Parathyroid adenoma (tissue), 2 donors: ENCODE measurements around the gene NTRK3.

Source experiments
- H2AFZ ChIP-seq: fragments of 300-600 bp; sonication (generic); one replicate; pipeline ENCODE4 v1.7.0; 2017; ENCODE audit warnings: antibody characterized with exemption, mild to moderate bottlenecking
- H3K27ac ChIP-seq: fragments of 300-600 bp; sonication (generic); one replicate; pipeline ENCODE4 v1.7.0; 2017
- H3K27me3 ChIP-seq: fragments of 300-600 bp; sonication (generic); one replicate; pipeline ENCODE4 v1.7.0; 2017; ENCODE audit warnings: low read length; ENCODE audit not compliant: control insufficient read depth, insufficient read depth
- H3K36me3 ChIP-seq: fragments of 300-600 bp; sonication (generic); one replicate; pipeline ENCODE4 v1.7.0; 2017; ENCODE audit warnings: low read length; ENCODE audit not compliant: control insufficient read depth, insufficient read depth
- H3K4me1 ChIP-seq: fragments of 300-600 bp; sonication (generic); one replicate; pipeline ENCODE4 v1.7.0; 2017; ENCODE audit warnings: control low read depth
- H3K4me2 ChIP-seq: fragments of 300-600 bp; sonication (generic); one replicate; pipeline ENCODE4 v1.7.0; 2017; ENCODE audit warnings: low read length
- H3K4me3 ChIP-seq: fragments of 300-600 bp; sonication (generic); one replicate; pipeline ENCODE4 v1.7.0; 2017; ENCODE audit warnings: low read depth, low read length
- H3K79me2 ChIP-seq: fragments of 300-600 bp; sonication (generic); one replicate; pipeline ENCODE4 v1.7.0; 2017; ENCODE audit warnings: control low read depth
- H3K9ac ChIP-seq: fragments of 300-600 bp; sonication (generic); one replicate; pipeline ENCODE4 v1.7.0; 2017; ENCODE audit warnings: mild to moderate bottlenecking
- H3K9me3 ChIP-seq: fragments of 300-600 bp; sonication (generic); one replicate; pipeline ENCODE4 v1.7.0; 2017; ENCODE audit warnings: low read length; ENCODE audit not compliant: control insufficient read depth
- TF ChIP-seq, protein P1 (sequence below): fragments of 300-600 bp; sonication (generic); IDR thresholded peaks from one replicate; pipeline ENCODE4 v1.7.0; 2017; ENCODE audit warnings: antibody characterized with exemption, mild to moderate bottlenecking
- donor health status: primary hyperparathyroidism.

Gene NTRK3

DNA sequence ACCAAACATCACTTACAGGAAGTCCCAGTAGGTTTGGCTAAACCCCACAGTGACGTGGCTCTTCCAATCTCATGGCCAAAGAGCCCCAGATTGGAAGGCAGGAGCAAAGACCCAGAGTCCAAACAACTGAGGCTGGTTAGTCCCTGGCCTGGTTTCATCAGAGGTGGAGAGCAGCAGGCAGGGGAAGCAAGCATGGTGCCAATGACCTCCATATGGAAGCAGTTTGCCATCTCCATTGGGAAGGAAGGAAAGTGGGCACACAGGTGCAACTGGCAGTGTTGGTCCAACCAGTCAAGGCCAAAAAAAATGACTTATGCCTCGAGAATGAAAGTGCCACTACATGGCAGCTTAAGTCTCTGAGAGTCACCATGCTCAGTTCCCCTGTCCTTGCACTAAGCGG lies 175.9 kb downstream of the NTRK3 start:
- no peak overlapping the region for H3K9ac ChIP-seq
- no peak overlapping the region for H2AFZ ChIP-seq
- H3K36me3 ChIP-seq, result no peaks in the 10 kb centered on the region
- H3K9me3 ChIP-seq, result no peaks in the 10 kb centered on the region
- H3K4me3 ChIP-seq, result no peak overlapping the region
- H3K4me1 ChIP-seq, result no peaks in the 10 kb centered on the region
- no peaks in the 10 kb centered on the region for H3K27me3 ChIP-seq
- H3K4me2 ChIP-seq, result no peak overlapping the region
- TF ChIP-seq, protein P1, sequence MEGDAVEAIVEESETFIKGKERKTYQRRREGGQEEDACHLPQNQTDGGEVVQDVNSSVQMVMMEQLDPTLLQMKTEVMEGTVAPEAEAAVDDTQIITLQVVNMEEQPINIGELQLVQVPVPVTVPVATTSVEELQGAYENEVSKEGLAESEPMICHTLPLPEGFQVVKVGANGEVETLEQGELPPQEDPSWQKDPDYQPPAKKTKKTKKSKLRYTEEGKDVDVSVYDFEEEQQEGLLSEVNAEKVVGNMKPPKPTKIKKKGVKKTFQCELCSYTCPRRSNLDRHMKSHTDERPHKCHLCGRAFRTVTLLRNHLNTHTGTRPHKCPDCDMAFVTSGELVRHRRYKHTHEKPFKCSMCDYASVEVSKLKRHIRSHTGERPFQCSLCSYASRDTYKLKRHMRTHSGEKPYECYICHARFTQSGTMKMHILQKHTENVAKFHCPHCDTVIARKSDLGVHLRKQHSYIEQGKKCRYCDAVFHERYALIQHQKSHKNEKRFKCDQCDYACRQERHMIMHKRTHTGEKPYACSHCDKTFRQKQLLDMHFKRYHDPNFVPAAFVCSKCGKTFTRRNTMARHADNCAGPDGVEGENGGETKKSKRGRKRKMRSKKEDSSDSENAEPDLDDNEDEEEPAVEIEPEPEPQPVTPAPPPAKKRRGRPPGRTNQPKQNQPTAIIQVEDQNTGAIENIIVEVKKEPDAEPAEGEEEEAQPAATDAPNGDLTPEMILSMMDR, result no peak
- H3K27ac ChIP-seq, result no peak overlapping the region
- H3K79me2 ChIP-seq, result no peaks in the 10 kb centered on the region

DNA sequence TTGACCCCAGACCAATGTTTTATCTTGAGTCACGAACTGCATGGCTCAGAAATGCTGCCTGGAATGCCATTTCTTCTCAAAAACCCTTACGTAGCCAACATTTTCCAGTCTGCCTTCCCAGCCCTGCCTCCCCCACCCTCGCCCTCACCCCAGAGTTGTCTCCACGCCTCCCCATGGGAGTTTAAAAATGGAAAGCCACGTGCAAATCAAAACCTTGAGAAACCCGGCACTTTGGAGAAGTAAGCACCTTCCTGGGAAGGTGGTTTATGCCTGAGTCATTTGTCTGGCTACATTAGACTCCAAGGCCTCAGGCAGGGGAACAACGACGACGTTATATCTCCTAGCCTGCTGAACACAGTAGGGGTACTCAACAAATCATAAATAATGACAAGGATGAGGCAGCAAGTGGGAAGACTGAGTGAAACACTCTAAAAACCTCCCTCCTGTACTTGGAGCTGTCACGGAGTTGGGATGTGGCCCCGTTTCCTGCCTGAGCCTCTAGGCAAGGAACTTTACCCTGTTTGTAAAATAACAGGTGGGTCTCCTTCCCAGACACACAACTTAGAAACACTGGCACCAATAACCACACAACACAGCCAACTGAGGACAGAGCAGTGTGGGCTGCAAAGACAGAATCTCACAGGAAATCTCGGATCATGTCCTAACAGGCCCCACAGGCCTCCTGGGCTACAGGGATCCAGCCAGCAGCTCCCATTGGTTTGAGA lies 179.1 kb downstream of the NTRK3 start:
- H3K9me3 ChIP-seq, result no peaks in the 10 kb centered on the region
- no peak overlapping the region for H3K4me3 ChIP-seq
- no peaks in the 10 kb centered on the region for H3K4me1 ChIP-seq
- H3K9ac ChIP-seq, result no peak overlapping the region
- TF ChIP-seq, protein P1, result no peak
- no peak overlapping the region for H2AFZ ChIP-seq
- H3K27me3 ChIP-seq, result no peaks in the 10 kb centered on the region
- no peak overlapping the region for H3K27ac ChIP-seq
- H3K4me2 ChIP-seq, result no peak overlapping the region
- H3K79me2 ChIP-seq, result no peaks in the 10 kb centered on the region
- H3K36me3 ChIP-seq, result no peaks in the 10 kb centered on the region

DNA sequence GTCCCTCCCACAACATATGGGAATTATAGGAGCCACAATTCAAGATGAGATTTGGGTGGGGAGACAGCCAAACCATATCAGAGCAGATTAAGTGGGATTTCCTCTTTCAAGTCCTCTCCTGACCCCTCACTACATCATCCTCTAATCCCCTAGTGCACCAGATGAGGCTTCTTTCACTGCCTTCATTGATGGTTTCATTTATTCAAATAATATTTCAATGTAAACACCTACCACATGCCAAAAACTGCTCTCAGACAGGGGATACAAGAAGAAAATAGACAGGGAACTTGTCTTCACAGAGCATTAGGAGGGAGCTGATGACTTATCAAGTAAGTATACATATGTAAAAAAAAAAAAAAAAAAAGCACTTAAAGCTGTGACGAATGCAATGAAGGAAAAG lies 180.2 kb downstream of the NTRK3 start:
- TF ChIP-seq, protein P1, result no peak
- H3K4me1 ChIP-seq, result no peaks in the 10 kb centered on the region
- no peaks in the 10 kb centered on the region for H3K9me3 ChIP-seq
- no peaks in the 10 kb centered on the region for H3K36me3 ChIP-seq
- H3K79me2 ChIP-seq, result no peaks in the 10 kb centered on the region
- H3K9ac ChIP-seq, result no peak overlapping the region
- no peak overlapping the region for H2AFZ ChIP-seq
- H3K27me3 ChIP-seq, result no peaks in the 10 kb centered on the region
- no peak overlapping the region for H3K27ac ChIP-seq
- no peak overlapping the region for H3K4me2 ChIP-seq
- no peak overlapping the region for H3K4me3 ChIP-seq

DNA sequence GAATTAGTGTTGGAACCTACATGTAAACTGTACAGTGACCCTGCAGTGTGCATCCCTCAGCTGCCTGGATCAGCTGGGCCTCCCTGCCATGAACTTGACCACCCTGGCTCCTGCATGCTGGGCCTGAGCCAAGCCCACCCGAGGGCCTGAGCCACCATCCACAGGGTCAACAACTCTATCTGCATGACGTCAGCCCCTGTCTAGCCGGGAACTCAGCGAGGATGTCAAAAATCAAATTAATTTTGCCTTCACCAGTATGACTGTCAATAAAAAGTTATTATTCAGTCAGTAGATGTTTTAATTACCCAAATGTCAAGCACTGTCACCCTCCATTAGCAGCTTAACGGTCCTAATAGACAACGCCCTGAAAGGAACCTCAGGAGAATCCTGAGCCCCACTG lies 181.4 kb downstream of the NTRK3 start:
- Histone ChIP-seq H2AFZ (no peak overlapping the region), H3K9me3 (no peaks in the 10 kb centered on the region), H3K4me3 (no peak overlapping the region), H3K27ac (no peak overlapping the region), H3K4me2 (no peak overlapping the region), H3K36me3 (no peaks in the 10 kb centered on the region), H3K27me3 (no peaks in the 10 kb centered on the region), H3K4me1 (no peaks in the 10 kb centered on the region), H3K9ac (no peak overlapping the region), H3K79me2 (no peaks in the 10 kb centered on the region)
- TF ChIP-seq, protein P1, result no peak

DNA sequence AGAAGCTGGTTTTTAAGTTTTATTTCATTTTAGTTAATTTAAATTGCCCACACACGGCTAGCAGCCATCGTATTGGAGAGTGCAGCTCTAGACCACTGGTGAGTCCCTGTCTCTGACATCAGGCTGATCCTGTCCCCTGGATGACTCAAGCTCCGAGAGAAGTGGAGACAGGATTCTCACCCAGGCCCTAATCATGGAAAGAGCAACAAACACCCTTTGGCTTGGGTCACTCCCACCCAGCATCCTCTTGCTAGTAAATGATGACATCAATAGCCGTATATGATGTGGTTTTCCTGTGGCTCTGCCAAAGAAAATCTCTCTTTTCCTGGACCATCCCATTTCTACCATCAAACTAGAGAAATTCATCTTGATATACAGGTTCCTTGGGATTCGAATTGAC lies 182.2 kb downstream of the NTRK3 start:
- TF ChIP-seq, protein P1, result no peak

More for the DNA sequence above, 182.2 kb downstream of the NTRK3 start:
- Histone ChIP-seq H3K4me3 (no peak overlapping the region), H3K4me1 (no peaks in the 10 kb centered on the region), H3K79me2 (no peaks in the 10 kb centered on the region), H3K9me3 (no peaks in the 10 kb centered on the region), H3K36me3 (no peaks in the 10 kb centered on the region), H3K9ac (no peak overlapping the region), H2AFZ (no peak overlapping the region), H3K4me2 (no peak overlapping the region), H3K27ac (no peak overlapping the region), H3K27me3 (no peaks in the 10 kb centered on the region)
